H9 (cell line): Measurements from ENCODE around the gene SEMA4D. TPM values are rescaled to one million over a fixed set of nuclear protein-coding genes. Genes with fewer than 3 reads are reported as not detected.

Source experiments
- DNase-seq: peaks from one replicate; pipeline ENCODE4 v3.0.0-alpha.2; 2017
- H2AFZ ChIP-seq: one replicate; pipeline ENCODE4 v1.6.1; 2013; ENCODE audit warnings: mild to moderate bottlenecking, low read length, control low read depth, moderate library complexity
- H2AK5ac ChIP-seq: 2 replicates; pipeline ENCODE4 v1.6.1; 2013; ENCODE audit warnings: low read length, control low read depth, mixed read lengths; ENCODE audit not compliant: insufficient read length
- H2BK120ac ChIP-seq: one replicate; pipeline ENCODE4 v1.6.1; 2013; ENCODE audit warnings: low read depth, mild to moderate bottlenecking, low read length, control low read depth, inconsistent platforms; ENCODE audit not compliant: poor library complexity, severe bottlenecking
- H2BK12ac ChIP-seq: 2 replicates; pipeline ENCODE4 v1.6.1; 2013; ENCODE audit warnings: low read length, control low read depth, mixed read lengths, low read depth; ENCODE audit not compliant: insufficient read length
- H2BK15ac ChIP-seq: 2 replicates; pipeline ENCODE4 v1.6.1; 2013; ENCODE audit warnings: low read depth, low read length, control low read depth
- H2BK20ac ChIP-seq: one replicate; pipeline ENCODE4 v1.6.1; 2013; ENCODE audit warnings: low read depth, mild to moderate bottlenecking, low read length, control low read depth, inconsistent platforms; ENCODE audit not compliant: poor library complexity, severe bottlenecking
- H2BK5ac ChIP-seq: 2 replicates; pipeline ENCODE4 v1.6.1; 2013; ENCODE audit warnings: low read length, control low read depth, mixed read lengths; ENCODE audit not compliant: insufficient read length
- H3K14ac ChIP-seq: 2 replicates; pipeline ENCODE4 v1.6.1; 2013; ENCODE audit warnings: low read length, control low read depth; ENCODE audit not compliant: insufficient read depth
- H3K18ac ChIP-seq: 2 replicates; pipeline ENCODE4 v1.6.1; 2013; ENCODE audit warnings: low read depth, mild to moderate bottlenecking, mixed read lengths, low read length, control low read depth; ENCODE audit not compliant: insufficient read length
- H3K23ac ChIP-seq: 2 replicates; pipeline ENCODE4 v1.6.1; 2013; ENCODE audit warnings: low read length, control low read depth, mixed read lengths, low read depth; ENCODE audit not compliant: insufficient read length
- H3K23me2 ChIP-seq: 2 replicates; pipeline ENCODE4 v1.6.1; 2013; ENCODE audit warnings: low read depth, mild to moderate bottlenecking, mixed read lengths, low read length, control low read depth; ENCODE audit not compliant: insufficient read length, poor library complexity, severe bottlenecking
- H3K27ac ChIP-seq: 2 replicates; pipeline ENCODE4 v1.5.1; 2013; ENCODE audit warnings: low read length, control low read depth, mixed read lengths, low read depth; ENCODE audit not compliant: insufficient read length
- H3K27me3 ChIP-seq: 2 replicates; pipeline ENCODE4 v1.6.1; 2013; ENCODE audit warnings: low read length, control low read depth, inconsistent platforms; ENCODE audit not compliant: insufficient read depth
- H3K4ac ChIP-seq: 2 replicates; pipeline ENCODE4 v1.6.1; 2013; ENCODE audit warnings: low read depth, mild to moderate bottlenecking, control low read depth, inconsistent platforms, low read length, moderate library complexity
- H3K4me1 ChIP-seq: 2 replicates; pipeline ENCODE4 v1.6.1; 2013; ENCODE audit warnings: low read length, control low read depth, inconsistent platforms; ENCODE audit not compliant: insufficient read depth
- H3K4me2 ChIP-seq: 2 replicates; pipeline ENCODE4 v1.6.1; 2013; ENCODE audit warnings: low read length, control low read depth, mixed read lengths; ENCODE audit not compliant: insufficient read length, insufficient read depth
- H3K56ac ChIP-seq: 2 replicates; pipeline ENCODE4 v1.6.1; 2013; ENCODE audit warnings: low read depth, mild to moderate bottlenecking, mixed read lengths, low read length, control low read depth; ENCODE audit not compliant: insufficient read length
- H3K79me1 ChIP-seq: 2 replicates; pipeline ENCODE4 v1.6.1; 2013; ENCODE audit warnings: low read depth, mild to moderate bottlenecking, moderate library complexity, low read length, control low read depth, inconsistent platforms; ENCODE audit not compliant: insufficient read depth, poor library complexity, severe bottlenecking
- H3K79me2 ChIP-seq: 2 replicates; pipeline ENCODE4 v1.6.1; 2013; ENCODE audit warnings: low read length, control low read depth, inconsistent platforms; ENCODE audit not compliant: insufficient read depth
- H3K9ac ChIP-seq: 2 replicates; pipeline ENCODE4 v1.6.1; 2013; ENCODE audit warnings: low read length, control low read depth, mixed read lengths; ENCODE audit not compliant: insufficient read length; ENCODE audit errors: extremely low read depth
- H3K9me3 ChIP-seq: one replicate; pipeline ENCODE4 v1.6.1; 2013; ENCODE audit warnings: low read depth, low read length, inconsistent platforms; ENCODE audit not compliant: control insufficient read depth
- H3T11ph ChIP-seq: one replicate; pipeline ENCODE4 v1.6.1; 2013; ENCODE audit warnings: mild to moderate bottlenecking, low read length, control low read depth, inconsistent platforms
- H4K20me1 ChIP-seq: one replicate; pipeline ENCODE4 v1.6.1; 2013; ENCODE audit not compliant: control insufficient read depth, insufficient read length, insufficient read depth
- H4K5ac ChIP-seq: 2 replicates; pipeline ENCODE4 v1.6.1; 2013; ENCODE audit warnings: low read depth, mild to moderate bottlenecking, mixed read lengths, low read length, control low read depth; ENCODE audit not compliant: insufficient read length
- H4K8ac ChIP-seq: replicated peaks from 2 replicates; pipeline ENCODE4 v1.6.1; 2013; ENCODE audit warnings: low read length, control low read depth, mixed read lengths, low read depth; ENCODE audit not compliant: insufficient read length
- H4K91ac ChIP-seq: 2 replicates; pipeline ENCODE4 v1.6.1; 2013; ENCODE audit warnings: low read depth, mild to moderate bottlenecking, moderate library complexity, mixed read lengths, low read length, control low read depth; ENCODE audit not compliant: insufficient read length
- H3K27ac Mint-ChIP-seq, 3 experiments: 2 replicates in 2 of 3; 3 replicates in 1 of 3; pipeline ENCODE4 v1.8.0; 2020 to 2021; ENCODE audit warnings: mixed read lengths in 3 of 3, mild to moderate bottlenecking in 1 of 3, moderate library complexity in 1 of 3
- H3K27me3 Mint-ChIP-seq: 2 replicates; pipeline ENCODE4 v1.8.0; 2021; ENCODE audit warnings: low read depth, mild to moderate bottlenecking, moderate library complexity, mixed read lengths
- H3K36me3 Mint-ChIP-seq, 3 experiments: 2 replicates in 2 of 3; 3 replicates in 1 of 3; pipeline ENCODE4 v1.8.0; 2020 to 2021; ENCODE audit warnings: low read depth in 3 of 3, mixed read lengths in 3 of 3; ENCODE audit not compliant: insufficient read depth in 1 of 3
- H3K4me1 Mint-ChIP-seq, 2 experiments: 2 replicates each; pipeline ENCODE4 v1.8.0; 2020; ENCODE audit warnings: mixed read lengths in 2 of 2
- H3K4me3 Mint-ChIP-seq, 2 experiments: 2 replicates in 1 of 2; 3 replicates in 1 of 2; pipeline ENCODE4 v1.8.0; 2020 to 2021; ENCODE audit warnings: mild to moderate bottlenecking in 2 of 2, mixed read lengths in 2 of 2, moderate library complexity in 1 of 2
- H3K9me3 Mint-ChIP-seq, 2 experiments: 2 replicates in 1 of 2; 3 replicates in 1 of 2; pipeline ENCODE4 v1.8.0; 2020; ENCODE audit warnings: mild to moderate bottlenecking in 2 of 2, mixed read lengths in 2 of 2, moderate library complexity in 1 of 2
- CTCF ChIP-seq: fragments of 200-600 bp; sonication (generic); conservative IDR thresholded peaks from 3 replicates; pipeline ENCODE4 v1.8.0; 2021; ENCODE audit warnings: antibody characterized with exemption, mild to moderate bottlenecking
- WGBS: extraction: QIAGEN DNeasy Blood & Tissue Kit; methylation state at CpG from one replicate; pipeline ENCODE4 v1.1.7; 2013; ENCODE audit warnings: missing lambda C conversion rate, low lambda C conversion rate, mixed read lengths; ENCODE audit not compliant: insufficient read length; ENCODE audit errors: extremely low coverage; 5-methylcytosine and 5-hydroxymethylcytosine counted together
- total RNA-seq: library from RNA; stranded (reverse); gene quantifications from 2 replicates; pipeline ENCODE4 v1.2.1, GENCODE V29; 2021

Gene SEMA4D
- total RNA-seq, 1 experiment from 2014 or later, result 47.2 TPM

GRCh38 chr9:89441655-89441970 is 56.3 kb downstream of the SEMA4D start:
- H3K4me3 Mint-ChIP-seq, result no peak overlapping the region
- no peak overlapping the region for H3K9ac ChIP-seq
- no peak overlapping the region for H3K4me2 ChIP-seq
- H3K79me1 ChIP-seq, result no peaks in the 10 kb centered on the region
- H4K5ac ChIP-seq, result no peak overlapping the region
- H3K27ac ChIP-seq, result no peak overlapping the region
- H3K23me2 ChIP-seq, result no peaks in the 10 kb centered on the region
- H2BK12ac ChIP-seq, result no peak overlapping the region
- H3K4me1 Mint-ChIP-seq, result peaks cover 56 to 58% of the 10 kb centered on the region in 2 experiments
- H3K9me3 ChIP-seq, result no peaks in the 10 kb centered on the region
- H3K36me3 Mint-ChIP-seq, result peaks cover 2 to 8% (median 4%) of the 10 kb centered on the region in 3 experiments; a peak in 6 of 7 replicates
- H3K18ac ChIP-seq, result no peak overlapping the region
- WGBS, result no CpG with 5 or more reads among the region's 3 CpGs
- no peaks in the 10 kb centered on the region for H3K27me3 ChIP-seq
- H3K4me1 ChIP-seq, result peaks cover 9% of the 10 kb centered on the region; the same call in 1 of the 2 replicates
- H3K27me3 Mint-ChIP-seq, result no peaks in the 10 kb centered on the region
- peaks cover 6% of the 10 kb centered on the region; the same call in 1 of the 2 replicates for H3K79me2 ChIP-seq
- H2BK5ac ChIP-seq, result no peak overlapping the region
- no peak overlapping the region for H2BK120ac ChIP-seq
- no peak overlapping the region for H3K14ac ChIP-seq
- no peak overlapping the region for H2BK20ac ChIP-seq
- H2AK5ac ChIP-seq, result no peak overlapping the region
- no peaks in the 10 kb centered on the region for H3K9me3 Mint-ChIP-seq
- no peak overlapping the region for H4K91ac ChIP-seq
- H3T11ph ChIP-seq, result no peak overlapping the region
- H3K23ac ChIP-seq, result no peak overlapping the region
- peak overlapping the region in 2 of 3 experiments; percentile 55 to 70; a peak in 2 of 7 replicates for H3K27ac Mint-ChIP-seq
- TF ChIP-seq CTCF, result no peak
- no peak for DNase-seq
- H4K20me1 ChIP-seq, result no peaks in the 10 kb centered on the region
- H4K8ac ChIP-seq, result no peak overlapping the region
- no peak overlapping the region for H3K4ac ChIP-seq
- no peak overlapping the region for H3K56ac ChIP-seq
- H2AFZ ChIP-seq, result no peak overlapping the region
- no peak overlapping the region for H2BK15ac ChIP-seq
